HG03565 (cell line): ENCODE results near the gene FLRT2.

Source experiments
- ATAC-seq: cut with Tn5 transposase; IDR thresholded peaks from one replicate; pipeline ENCODE4 v1.9.1; 2021; ENCODE audit warnings: mild to moderate bottlenecking, moderate library complexity; ENCODE audit not compliant: unreplicated experiment

FLRT2 gene

DNA sequence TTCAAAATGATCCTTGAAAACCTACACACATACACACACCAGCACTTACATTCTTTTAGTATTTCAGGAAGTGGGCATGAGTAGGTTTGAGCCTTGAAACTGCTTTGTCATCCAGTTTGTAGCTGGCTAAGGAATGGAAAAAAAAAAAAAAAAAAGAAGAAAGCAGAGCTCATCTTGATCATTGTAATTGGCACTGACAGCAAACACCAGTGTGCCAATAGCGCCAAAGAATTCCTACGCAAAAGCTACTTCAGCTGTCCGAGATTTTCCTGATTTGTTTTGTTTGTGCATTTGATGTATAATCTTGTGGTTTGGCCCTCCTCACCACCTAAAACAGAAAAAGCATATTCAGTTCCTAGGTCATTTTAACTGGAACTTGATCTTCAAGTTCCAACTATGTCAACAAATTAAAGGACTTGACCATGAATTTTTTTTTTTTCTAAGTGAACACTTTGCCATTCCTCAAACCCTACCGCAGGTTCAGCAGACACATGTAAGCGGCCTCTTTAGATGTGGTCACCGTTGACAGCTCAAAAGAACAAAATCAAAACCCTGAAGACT is 57.3 kb downstream of the FLRT2 start:
- no peak for ATAC-seq

DNA sequence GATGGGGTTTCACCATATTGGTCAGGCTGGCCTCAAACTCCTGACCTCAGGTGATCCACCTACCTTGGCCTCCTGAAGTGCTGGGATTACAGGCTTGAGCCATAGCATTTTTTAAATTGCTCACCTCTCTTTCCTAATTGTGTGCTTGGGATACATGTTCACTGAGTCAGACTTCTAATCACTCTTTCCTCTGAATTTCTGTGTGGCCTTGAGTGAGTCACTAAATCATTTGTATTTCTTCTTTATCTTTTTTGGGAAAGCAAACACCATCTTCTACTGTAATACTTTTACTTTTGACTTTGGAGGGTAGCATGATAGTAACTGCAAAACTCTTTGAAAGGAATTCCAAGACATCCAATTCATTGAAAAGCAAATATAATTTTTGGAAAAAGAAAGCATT is 60.8 kb downstream of the FLRT2 start:
- no peak for ATAC-seq

DNA sequence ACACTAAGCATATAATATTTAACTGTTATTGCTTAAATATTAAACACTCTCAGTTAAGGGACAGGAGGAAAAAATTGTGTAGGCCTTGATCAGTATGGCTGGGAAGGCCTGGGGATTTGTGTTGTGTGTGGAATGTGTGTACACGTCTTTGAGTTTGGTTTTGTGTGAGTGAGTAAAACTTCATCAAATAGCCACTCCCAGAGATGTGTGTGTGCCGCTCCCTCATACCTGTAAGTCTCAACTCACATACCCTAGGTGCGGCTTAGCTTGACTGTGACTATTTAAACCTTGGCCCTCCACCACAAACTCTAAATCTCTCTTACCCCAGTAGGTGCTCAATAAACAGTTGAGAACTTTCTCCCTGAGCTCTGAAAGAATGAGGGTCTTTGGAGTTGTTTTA is 64.3 kb downstream of the FLRT2 start:
- ATAC-seq, result no peak

DNA sequence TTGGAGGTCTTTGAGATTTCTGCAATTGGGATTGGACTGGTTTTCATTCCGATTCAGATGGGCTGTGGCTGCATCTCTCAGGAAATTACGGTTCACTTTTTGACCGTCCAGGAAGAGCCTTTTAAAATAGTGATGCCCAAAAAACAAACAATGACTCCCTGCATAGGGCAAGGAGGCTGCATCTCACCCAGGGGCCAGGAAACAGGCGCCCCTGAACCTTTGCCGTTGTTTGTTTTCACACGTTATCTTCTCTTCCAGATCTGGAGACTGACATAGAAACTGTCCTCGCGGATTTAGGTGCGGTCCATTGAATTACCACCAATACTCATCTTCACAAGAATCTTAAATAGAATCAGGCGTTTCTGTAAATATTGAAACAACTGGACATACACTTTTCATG is 66.0 kb downstream of the FLRT2 start:
- no peak for ATAC-seq

DNA sequence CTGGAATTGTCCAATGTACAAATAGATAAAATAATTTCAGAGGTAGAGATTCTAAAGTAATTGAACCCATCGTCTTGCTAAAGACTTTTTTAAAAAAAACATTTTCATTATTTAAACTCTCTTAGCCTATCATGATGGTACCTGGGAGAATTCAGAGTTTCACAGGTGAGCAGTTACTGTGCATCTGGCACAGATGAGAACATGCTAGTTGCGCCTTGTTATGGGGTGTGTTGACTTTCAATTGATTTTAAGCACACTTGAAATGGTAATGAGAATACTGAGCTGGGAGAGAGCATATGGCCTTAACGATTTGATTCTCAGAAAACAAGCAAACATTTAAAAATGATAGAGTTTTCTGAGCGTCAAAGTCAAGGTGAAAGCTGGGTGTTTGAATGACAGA is 66.6 kb downstream of the FLRT2 start:
- ATAC-seq, result no peak

DNA sequence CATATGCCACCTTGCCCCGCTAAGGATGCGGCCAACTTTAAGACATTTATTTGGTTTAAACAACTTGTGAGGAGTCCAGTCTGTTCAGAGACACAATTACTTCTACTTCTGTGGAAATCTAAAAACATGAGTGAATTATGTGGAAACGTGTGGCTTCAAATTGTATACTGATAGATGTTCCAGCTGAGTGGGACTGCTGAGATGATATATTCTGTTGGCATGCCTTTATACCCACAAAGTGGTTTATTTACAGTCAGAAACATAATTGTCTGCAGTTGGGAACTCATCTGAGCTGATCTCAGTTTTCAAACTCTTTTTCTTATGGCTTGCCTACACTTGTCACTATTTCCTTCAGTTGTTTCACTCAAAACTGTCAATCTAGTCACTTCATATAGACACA is 67.8 kb downstream of the FLRT2 start:
- ATAC-seq, result no peak

DNA sequence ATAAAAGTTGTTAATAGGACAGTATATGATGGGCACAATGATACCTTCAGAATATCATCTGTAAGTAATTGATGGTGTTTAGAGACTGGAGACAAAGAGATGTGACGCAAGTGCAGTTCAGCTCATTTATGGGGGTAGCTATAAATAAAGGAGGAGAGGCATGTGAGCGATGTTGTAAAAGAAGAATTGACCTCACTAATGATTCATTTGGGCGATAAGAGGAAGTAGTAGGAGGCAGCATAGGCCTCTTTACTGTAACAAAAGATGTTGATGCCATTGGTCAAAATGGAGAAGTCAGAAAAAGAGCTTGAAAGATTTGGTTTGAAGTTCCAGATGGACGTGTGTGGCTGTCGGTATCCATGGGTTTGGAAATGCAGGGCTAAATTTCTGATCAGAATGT is 70.0 kb downstream of the FLRT2 start:
- no peak for ATAC-seq

DNA sequence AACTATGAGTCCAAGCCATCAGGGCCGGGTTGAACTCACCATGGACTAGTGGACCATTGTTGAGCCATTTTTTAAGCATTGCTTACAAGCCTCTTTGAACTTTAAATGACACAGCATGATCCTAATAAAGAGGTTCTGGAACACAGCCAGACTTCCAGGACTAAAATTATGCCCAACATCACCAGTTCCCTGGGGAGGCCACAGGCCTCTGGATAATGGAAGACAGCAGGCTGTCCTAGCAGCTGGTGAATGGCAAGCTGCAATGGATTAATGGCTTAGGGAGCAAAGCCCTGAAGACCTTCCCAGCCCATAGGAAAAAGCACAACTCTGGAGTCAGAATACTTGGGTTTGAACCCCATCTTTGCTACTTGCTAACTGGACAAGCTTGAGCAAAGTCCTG is 71.3 kb downstream of the FLRT2 start:
- ATAC-seq, result no peak

DNA sequence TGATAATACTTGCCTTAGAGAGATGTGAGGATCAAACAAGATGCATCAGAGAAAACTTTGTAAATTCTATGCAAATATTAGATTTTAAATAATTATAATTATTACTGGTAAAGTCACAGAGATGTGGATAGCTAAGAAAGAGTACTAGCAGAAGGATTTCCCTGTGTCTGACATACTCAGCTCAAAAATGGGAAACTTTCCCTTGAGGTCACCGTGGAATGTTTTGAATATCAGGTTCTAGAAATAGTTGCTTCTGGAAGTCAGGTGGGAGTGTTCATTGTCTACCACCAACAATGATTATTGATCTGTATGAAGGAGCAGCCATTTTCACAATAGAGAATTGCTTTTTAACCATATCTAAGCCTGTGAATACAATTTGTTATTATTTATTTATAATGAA is 71.7 kb downstream of the FLRT2 start:
- ATAC-seq, result no peak

DNA sequence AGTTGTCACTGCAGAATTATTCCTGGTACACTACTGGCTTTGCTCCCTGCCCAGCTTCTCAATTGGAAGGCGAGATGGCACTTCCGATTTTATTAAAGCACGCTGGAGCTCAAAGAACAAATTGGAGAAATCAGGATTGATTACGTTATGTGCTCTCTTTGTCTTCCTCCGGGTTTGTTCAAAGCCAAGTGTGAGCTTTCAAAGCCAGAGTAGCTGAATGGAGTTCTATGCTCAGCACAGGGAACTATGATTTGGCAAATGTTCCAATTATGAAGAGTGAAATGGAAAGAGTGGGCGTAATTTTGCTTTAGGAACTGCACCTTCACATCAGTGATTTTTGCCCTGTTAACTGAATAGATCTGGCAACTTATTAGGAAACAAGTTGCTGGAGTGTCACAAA is 72.4 kb downstream of the FLRT2 start:
- ATAC-seq, result no peak

DNA sequence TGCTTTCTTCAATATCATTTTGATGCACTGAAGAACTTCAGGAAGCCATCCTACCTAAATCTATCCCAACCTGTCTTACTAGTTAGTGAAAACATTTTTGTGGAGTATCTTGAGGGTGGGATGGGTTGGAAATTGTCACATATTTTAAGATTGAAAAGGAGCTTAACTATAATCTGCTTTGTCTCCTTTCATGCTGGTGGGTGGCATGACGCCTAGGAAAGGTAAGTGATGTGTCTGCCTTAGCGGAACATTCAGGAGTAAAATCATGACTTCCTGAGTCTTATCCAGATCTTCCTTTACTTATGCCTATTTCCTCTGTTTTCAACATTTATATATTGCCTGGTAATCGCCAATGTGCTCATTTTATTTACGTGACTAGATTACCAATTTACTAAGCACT is 74.1 kb downstream of the FLRT2 start:
- ATAC-seq, result no peak

DNA sequence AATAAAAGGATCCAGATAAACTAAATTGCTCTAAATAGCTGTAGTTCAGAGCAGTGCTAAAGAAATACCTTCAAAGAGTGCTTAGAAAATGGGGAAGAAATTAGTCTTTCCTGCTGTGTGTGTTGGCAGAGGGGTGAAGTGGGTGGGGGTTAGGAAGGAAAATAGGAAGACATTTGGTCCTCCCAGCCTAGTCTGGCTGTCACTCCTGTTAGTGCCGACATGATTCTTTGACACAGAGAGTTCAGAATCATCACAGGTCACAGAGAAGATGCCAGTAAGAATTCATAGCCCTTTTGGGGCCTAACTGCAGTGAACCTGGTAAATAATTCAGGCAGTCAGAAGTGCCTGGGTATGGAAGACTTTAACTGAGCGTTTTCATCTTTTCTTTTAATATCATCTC is 74.8 kb downstream of the FLRT2 start:
- no peak for ATAC-seq

DNA sequence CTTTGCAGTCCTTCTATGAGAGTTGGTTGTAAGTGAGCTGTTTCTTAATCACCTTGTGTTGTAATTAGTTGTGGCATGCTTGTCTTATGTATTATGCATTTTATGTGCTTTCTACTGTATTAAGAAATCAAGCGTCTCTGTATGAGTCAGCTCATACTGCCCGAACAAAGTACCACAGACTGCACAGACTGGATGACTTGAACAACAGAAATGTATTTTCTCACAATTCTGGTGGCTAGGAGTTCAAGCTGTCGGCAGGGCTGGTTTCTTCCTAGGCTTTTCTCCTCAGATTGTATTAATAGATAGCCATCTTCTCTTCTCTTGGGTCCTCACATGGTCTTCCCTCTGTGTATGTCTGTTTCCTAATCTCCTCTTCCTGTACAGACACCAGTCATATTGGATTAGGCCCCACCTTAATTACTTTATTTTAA is 77.7 kb downstream of the FLRT2 start:
- no peak for ATAC-seq

DNA sequence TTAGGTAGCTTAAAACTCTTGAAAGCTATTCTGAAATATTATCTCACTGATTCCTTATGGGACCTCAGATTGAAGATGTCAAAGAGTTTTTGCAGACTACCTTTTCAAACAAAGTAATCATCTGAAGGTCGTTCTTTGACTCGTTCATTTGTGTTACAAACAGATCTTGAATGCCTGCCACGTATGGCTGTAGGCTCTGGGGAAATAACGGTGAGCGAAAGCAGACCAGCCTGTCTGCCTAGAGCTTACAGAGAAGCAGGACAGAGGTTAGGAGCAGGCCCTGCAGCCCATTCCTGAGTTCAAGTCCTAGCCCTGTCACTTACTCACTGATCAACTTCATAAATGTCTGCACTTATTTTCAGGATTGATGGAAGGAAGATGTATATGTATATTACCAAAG is 83.6 kb downstream of the FLRT2 start:
- ATAC-seq, result no peak

DNA sequence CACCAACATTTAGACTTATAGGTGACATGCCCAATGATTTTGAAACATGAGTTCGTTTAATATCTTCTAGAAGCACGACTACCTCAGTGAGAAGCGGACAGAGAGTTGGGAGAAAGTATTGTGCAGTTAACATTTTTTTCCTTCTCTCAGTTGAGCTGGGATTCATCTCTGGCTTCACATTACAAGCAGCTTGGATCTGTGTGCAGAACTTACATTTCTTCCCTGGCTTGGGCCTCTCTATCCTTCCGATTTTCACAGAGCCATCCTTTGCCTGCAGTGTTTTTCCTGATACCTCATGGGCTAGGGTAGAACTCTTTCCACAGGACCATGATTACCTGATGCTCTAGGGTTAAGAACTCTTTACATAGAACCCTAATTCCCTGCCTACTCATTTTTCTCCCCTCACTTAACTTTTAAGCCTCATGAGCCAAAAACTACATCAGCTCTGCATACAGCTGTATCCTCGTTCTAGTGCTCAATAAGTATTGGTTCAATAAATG is 86.5 kb downstream of the FLRT2 start:
- no peak for ATAC-seq

DNA sequence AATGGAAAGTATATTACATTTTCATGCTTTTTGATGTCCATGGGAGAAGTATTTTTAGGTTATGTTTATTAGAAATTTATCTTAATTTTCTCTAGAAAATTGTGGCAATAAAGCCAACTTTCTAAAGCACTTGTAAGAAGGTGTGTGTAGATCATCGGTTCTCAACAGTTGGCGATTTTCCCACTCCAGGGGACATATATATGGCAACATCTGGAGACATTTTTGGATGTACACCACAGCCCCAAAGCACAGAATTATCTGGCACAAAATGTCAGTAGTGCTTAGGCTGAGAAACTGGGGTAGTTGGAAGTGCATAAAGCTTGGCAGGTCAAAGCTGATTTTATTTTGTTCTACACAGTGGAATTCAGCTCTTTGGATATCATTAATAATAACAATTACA is 86.9 kb downstream of the FLRT2 start:
- no peak for ATAC-seq

DNA sequence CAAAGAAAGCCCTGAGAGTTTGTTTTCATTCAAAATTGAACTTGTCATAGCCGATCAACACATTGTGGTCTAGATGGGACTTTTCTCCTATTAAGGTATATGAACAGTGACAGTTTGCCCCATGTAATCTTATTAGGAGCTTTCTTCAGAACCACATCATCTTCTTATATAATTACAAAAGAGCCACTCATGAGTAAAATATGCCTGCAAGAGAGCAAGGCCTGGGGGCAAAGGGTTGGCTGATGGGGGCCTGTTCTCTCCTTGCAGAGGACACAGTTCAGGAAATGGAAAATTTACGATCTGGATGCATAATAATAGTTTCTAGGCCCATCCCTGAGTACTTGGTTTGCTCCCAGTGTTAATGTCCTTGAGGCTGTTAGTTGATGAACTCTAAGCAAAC is 87.8 kb downstream of the FLRT2 start:
- no peak for ATAC-seq

DNA sequence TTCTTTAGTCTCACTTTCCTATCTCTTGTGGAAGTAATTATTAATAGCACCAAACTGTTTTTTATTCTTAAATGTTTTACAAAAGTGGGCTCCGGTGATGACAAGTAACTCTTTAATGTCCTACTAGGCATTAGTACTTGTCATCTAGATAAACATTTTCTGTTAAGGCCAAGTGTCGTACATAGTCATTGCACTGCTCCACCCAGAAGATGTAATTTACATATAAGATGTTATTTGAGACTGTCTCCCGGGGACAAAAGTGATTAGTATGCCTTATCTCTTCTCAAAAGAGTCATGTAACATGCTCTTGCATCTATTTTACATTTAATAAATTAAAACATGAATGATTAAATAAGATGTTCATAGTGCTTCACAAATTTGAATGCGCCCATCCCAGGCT is 88.4 kb downstream of the FLRT2 start:
- ATAC-seq, result no peak

DNA sequence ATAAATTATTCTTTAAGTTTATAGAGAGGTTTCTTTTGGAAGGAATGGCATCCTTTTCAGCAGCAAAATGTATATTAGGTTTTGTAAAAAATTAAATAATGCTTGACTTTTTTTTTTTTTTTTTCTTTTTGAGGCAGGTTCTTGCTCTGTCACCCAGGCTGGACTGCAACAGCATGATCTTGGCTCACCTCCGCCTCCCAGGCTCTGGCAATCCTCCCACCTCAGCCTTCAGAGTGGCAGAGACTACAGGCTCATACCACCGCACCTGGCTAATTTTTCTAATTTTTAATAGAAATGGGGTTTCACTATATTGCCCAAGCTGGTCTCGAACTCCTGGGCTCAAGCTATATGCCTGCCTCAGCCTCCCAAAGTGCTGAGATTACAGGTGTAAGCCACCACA is 89.0 kb downstream of the FLRT2 start:
- no peak for ATAC-seq

DNA sequence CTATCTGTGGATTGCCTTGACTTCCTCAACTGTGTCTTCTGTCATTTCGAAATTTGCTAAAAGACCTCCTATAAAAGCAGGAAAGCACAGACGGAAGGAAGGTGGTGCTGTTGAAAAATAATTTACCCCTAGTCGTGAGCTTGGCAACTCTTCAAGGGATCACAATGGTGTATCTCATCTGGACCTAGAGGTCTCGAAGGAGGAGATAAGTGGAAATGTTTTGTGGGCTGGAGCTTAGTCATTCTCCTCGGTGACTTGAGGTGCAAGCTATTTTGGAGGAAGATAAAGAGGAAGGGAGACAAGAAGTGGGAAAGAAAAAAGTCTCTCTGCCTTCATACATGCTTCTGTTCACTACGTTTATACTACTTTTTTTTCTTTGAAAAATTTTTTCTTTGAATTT is 89.9 kb downstream of the FLRT2 start:
- ATAC-seq, result no peak

DNA sequence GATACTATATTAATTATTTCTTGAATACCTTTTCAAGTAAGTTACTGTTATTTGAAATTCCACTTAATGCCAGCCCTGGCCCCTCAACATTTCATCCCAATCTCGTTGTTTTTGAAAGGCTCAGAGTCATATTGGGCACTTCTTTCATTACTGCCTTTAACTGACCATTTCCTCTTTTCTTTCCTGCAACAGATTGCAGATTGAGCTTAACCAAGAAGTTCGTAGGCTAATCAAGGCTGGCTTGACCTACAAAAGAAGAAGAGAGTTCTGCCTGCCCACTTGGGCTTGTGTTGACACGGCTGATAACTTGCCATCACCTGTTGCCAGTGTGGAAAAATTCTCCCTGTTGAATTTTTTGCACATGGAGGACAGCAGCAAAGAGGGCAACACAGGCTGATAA is 91.0 kb downstream of the FLRT2 start:
- no peak for ATAC-seq

DNA sequence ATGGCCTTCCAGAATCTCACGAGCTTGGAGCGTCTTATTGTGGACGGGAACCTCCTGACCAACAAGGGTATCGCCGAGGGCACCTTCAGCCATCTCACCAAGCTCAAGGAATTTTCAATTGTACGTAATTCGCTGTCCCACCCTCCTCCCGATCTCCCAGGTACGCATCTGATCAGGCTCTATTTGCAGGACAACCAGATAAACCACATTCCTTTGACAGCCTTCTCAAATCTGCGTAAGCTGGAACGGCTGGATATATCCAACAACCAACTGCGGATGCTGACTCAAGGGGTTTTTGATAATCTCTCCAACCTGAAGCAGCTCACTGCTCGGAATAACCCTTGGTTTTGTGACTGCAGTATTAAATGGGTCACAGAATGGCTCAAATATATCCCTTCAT is 92.2 kb downstream of the FLRT2 start:
- ATAC-seq, result no peak

DNA sequence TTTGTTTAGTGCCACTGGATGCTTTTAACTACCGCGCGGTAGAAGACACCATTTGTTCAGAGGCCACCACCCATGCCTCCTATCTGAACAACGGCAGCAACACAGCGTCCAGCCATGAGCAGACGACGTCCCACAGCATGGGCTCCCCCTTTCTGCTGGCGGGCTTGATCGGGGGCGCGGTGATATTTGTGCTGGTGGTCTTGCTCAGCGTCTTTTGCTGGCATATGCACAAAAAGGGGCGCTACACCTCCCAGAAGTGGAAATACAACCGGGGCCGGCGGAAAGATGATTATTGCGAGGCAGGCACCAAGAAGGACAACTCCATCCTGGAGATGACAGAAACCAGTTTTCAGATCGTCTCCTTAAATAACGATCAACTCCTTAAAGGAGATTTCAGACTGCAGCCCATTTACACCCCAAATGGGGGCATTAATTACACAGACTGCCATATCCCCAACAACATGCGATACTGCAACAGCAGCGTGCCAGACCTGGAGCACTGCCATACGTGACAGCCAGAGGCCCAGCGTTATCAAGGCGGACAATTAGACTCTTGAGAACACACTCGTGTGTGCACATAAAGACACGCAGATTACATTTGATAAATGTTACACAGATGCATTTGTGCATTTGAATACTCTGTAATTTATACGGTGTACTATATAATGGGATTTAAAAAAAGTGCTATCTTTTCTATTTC is 93.2 kb downstream of the FLRT2 start:
- ATAC-seq, result no peak
